Fibroblast of lung (primary cell): ENCODE measurements around the gene CCM2. TPM values are rescaled to one million over a fixed set of nuclear protein-coding genes. Genes with fewer than 3 reads are reported as not detected.
A peak's percentile ranks its signal among the peaks of the same experiment; 100 is the strongest.
"Not testable (repeated sequence)": the region's sequence is repeated elsewhere in the genome, so short reads cannot be mapped to it uniquely, and the experiment has no call there.

Source experiments
- DNase-seq, 2 donors: peaks; one replicate each; pipeline versions ENCODE4 v3.0.0 to v3.0.0-alpha.2; 2010; ENCODE audit warnings: low read depth in 2 of 2
- H2AFZ ChIP-seq: 2 replicates; pipeline ENCODE4 v1.5.1; 2012; ENCODE audit warnings: low read length, control low read depth, inconsistent platforms
- H3K27ac ChIP-seq: 2 replicates; pipeline ENCODE4 v1.5.1; 2011; ENCODE audit warnings: low read length, control low read depth; ENCODE audit not compliant: insufficient read depth
- H3K27me3 ChIP-seq: 2 replicates; pipeline ENCODE4 v1.5.1; 2011; ENCODE audit warnings: mild to moderate bottlenecking, low read length; ENCODE audit not compliant: control insufficient read depth, insufficient read depth
- H3K36me3 ChIP-seq: 2 replicates; pipeline ENCODE4 v1.5.1; 2011; ENCODE audit warnings: low read length; ENCODE audit not compliant: control insufficient read depth, insufficient read depth
- H3K4me1 ChIP-seq: 2 replicates; pipeline ENCODE4 v1.5.1; 2011; ENCODE audit warnings: low read length; ENCODE audit not compliant: control insufficient read depth, insufficient read depth; ENCODE audit errors: extremely low read depth
- H3K4me2 ChIP-seq: 2 replicates; pipeline ENCODE4 v1.5.1; 2011; ENCODE audit warnings: low read length, control low read depth; ENCODE audit not compliant: insufficient read depth; ENCODE audit errors: extremely low read depth
- H3K4me3 ChIP-seq, 4 experiments: fragments of 200-600 bp in 1 of 4; sonication (generic) in 1 of 4; replicated peaks in 1 of 4; 2 replicates each; pipeline ENCODE4 v1.5.1; 2011 to 2016; ENCODE audit warnings: low read length in 4 of 4, low read depth in 3 of 4, mild to moderate bottlenecking in 3 of 4, control low read depth in 2 of 4, inconsistent platforms in 1 of 4, mixed read lengths in 1 of 4; ENCODE audit not compliant: insufficient read depth in 1 of 4; ENCODE audit errors: control extremely low read depth in 1 of 4
- H3K79me2 ChIP-seq: 2 replicates; pipeline ENCODE4 v1.5.1; 2012; ENCODE audit warnings: mild to moderate bottlenecking, low read length, inconsistent platforms; ENCODE audit not compliant: control insufficient read depth, insufficient read depth
- H3K9ac ChIP-seq: 2 replicates; pipeline ENCODE4 v1.5.1; 2011; ENCODE audit warnings: mild to moderate bottlenecking, low read length, control low read depth; ENCODE audit not compliant: insufficient read depth
- H3K9me3 ChIP-seq: 2 replicates; pipeline ENCODE4 v1.5.1; 2012; ENCODE audit warnings: low read depth, low read length; ENCODE audit not compliant: control insufficient read depth, insufficient read depth
- H4K20me1 ChIP-seq: 2 replicates; pipeline ENCODE4 v1.5.1; 2011; ENCODE audit warnings: low read length; ENCODE audit not compliant: control insufficient read depth, insufficient read depth; ENCODE audit errors: extremely low read depth
- EZH2 ChIP-seq: IDR thresholded peaks from 2 replicates; pipeline ENCODE4 v1.5.1; 2012; ENCODE audit warnings: low read length, control low read depth, mild to moderate bottlenecking; ENCODE audit errors: missing control alignments
- polyA plus RNA-seq, 2 donors: library from polyadenylated mRNA; depleted of rRNA in 1 of 2; stranded (reverse) in 1 of 2; unstranded in 1 of 2; fragments of >200 nt; gene quantifications; 2 replicates each; pipeline ENCODE4 v1.2.1, GENCODE V29; 2011 to 2012; ENCODE audit warnings: missing spikeins in 1 of 2
- total RNA-seq: library from RNA; depleted of rRNA; stranded (reverse); fragments of >200 nt; gene quantifications from 2 replicates; pipeline ENCODE4 v1.2.1, GENCODE V29; 2014
- TF ChIP-seq, protein P1 (sequence below), 2 donors: IDR thresholded peaks in 1 of 2; conservative IDR thresholded peaks in 1 of 2; 1 replicate in 1 of 2; 2 replicates in 1 of 2; pipeline ENCODE4 v1.5.1; 2011 to 2012; ENCODE audit warnings: low read length in 2 of 2, control low read depth in 1 of 2, inconsistent platforms in 1 of 2, low read depth in 1 of 2, mild to moderate bottlenecking in 1 of 2

CCM2 gene
- total and polyA plus RNA-seq, 2 donors (not counting 1 experiment from before 2014, with no cell fraction given): 27.8 to 52.4 TPM

DNA sequence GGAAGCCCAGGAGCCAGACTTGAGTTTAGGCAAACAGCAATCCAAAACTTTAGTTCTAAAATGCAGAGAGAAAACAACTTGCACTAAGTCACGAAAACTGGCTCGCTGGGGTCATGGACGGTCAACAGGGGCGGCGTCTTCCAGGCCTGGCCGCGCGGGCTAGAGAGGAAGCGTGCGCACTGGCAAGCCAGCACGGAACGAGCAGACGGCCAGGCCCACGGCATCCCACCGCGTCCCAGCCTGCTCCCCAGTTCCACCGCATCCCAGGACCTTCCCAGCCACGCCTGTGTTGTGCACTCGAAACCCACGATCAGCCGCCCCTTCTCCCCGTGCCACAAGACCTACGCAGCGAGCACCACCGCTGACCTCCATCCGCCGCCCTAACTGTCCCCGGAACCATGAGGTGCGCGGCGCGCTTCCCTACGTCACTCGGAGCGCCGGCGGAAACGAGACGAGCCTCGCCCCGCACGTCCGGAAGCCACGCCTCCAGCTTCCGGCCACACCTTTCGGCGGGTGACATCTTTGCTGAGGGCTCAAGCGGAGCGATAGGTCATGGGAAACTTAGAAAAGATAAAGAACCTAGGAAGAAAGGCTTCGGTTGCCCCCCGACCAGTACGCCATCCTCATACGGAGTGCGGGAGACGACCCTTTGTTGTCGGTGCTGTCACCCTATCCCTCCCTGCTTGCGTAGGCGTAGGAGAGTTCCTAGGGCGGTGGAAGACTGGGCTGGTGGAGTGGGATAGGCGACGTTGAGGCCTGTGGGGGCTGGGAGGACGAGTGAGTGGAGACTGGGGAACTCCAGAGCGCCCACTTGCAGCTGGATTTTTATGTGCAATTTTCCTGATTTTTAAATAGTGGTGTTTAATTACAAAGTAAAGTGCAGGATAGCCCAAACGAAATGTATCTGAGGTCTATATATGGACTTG, 111.6 kb downstream of the CCM2 start, which contains the start of gene TBRG4:
TSS of gene TBRG4 (minus strand) at position 400 of the 926 bp plus-strand sequence. CDS start 2,460 bp downstream, outside the sequence.
- Histone ChIP-seq H3K4me1 (peaks cover 7% of the 10 kb centered on the region), H3K9me3 (no peaks in the 10 kb centered on the region), H3K27me3 (peaks cover 5% of the 10 kb centered on the region), H4K20me1 (no peaks in the 10 kb centered on the region), H3K79me2 (peaks cover 44% of the 10 kb centered on the region), H3K4me2 (peak within 1 kb of the TSS; percentile 69), H3K27ac (peak within 1 kb of the TSS; percentile 95), H3K9ac (peak within 1 kb of the TSS; percentile 92), H3K4me3 (peak within 1 kb of the TSS; percentile 69 to 92 (median 90)), H2AFZ (peak within 1 kb of the TSS; percentile 97), H3K36me3 (peaks cover 11% of the 10 kb centered on the region)
- peak; percentile 92 for DNase-seq
- no peak for TF ChIP-seq EZH2
- TF ChIP-seq, protein P1, sequence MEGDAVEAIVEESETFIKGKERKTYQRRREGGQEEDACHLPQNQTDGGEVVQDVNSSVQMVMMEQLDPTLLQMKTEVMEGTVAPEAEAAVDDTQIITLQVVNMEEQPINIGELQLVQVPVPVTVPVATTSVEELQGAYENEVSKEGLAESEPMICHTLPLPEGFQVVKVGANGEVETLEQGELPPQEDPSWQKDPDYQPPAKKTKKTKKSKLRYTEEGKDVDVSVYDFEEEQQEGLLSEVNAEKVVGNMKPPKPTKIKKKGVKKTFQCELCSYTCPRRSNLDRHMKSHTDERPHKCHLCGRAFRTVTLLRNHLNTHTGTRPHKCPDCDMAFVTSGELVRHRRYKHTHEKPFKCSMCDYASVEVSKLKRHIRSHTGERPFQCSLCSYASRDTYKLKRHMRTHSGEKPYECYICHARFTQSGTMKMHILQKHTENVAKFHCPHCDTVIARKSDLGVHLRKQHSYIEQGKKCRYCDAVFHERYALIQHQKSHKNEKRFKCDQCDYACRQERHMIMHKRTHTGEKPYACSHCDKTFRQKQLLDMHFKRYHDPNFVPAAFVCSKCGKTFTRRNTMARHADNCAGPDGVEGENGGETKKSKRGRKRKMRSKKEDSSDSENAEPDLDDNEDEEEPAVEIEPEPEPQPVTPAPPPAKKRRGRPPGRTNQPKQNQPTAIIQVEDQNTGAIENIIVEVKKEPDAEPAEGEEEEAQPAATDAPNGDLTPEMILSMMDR (conservative IDR thresholded peaks at IDR 0.05 in 1 of 2, IDR thresholded peaks at IDR 0.05 in 1 of 2; ENCODE audit: low read depth in 1 of 2, low read length in 2 of 2): peak; percentile 29 to 42

- Histone ChIP-seq H2AFZ (no peak overlapping the region), H3K9ac (no peak overlapping the region), H4K20me1 (no peaks in the 10 kb centered on the region), H3K79me2 (peaks cover 36% of the 10 kb centered on the region), H3K4me2 (peak overlapping the region; percentile 69), H3K27me3 (peaks cover 7% of the 10 kb centered on the region), H3K4me1 (peaks cover 7% of the 10 kb centered on the region), H3K27ac (no peak overlapping the region), H3K36me3 (peaks cover 11% of the 10 kb centered on the region), H3K9me3 (no peaks in the 10 kb centered on the region), H3K4me3 (peak overlapping the region in 3 of 4 experiments; percentile 88 to 92 (median 91))
- DNase-seq: peak; percentile 50 to 71
- no peak for TF ChIP-seq EZH2
- TF ChIP-seq, protein P1 (conservative IDR thresholded peaks at IDR 0.05 in 1 of 2, IDR thresholded peaks at IDR 0.05 in 1 of 2; ENCODE audit: low read depth in 1 of 2, low read length in 2 of 2): no peak
Observed at GRCh38 chr7:45112648-45113047, 112.6 kb downstream of the CCM2 start.

- not testable (repeated sequence) for H3K27ac ChIP-seq, H3K9ac ChIP-seq, H3K27me3 ChIP-seq, H3K4me3 ChIP-seq, H4K20me1 ChIP-seq, H3K4me1 ChIP-seq, DNase-seq, H3K9me3 ChIP-seq, H2AFZ ChIP-seq, H3K4me2 ChIP-seq, H3K36me3 ChIP-seq
- H3K79me2 ChIP-seq: peaks cover 21% of the 10 kb centered on the region
Observed at GRCh38 chr7:45114257-45114656, 114.3 kb downstream of the CCM2 start.
